HT-29 (cell line): ENCODE data around the gene POU2F1. TPM values are rescaled to one million over a fixed set of nuclear protein-coding genes. Genes with fewer than 3 reads are reported as not detected.

Experiments used
- DNase-seq: peaks from one replicate; pipeline ENCODE4 v3.0.0-alpha.2; 2015; ENCODE audit warnings: low spot score
- total RNA-seq: library from RNA; depleted of rRNA; stranded (reverse); fragments of >200 nt; shearing (Covaris generic); gene quantifications from 2 replicates; pipeline ENCODE4 v1.2.3, GENCODE V29; 2014; rRNA removed

POU2F1 gene
- total RNA-seq, 1 experiment from 2014 or later = 9.0 TPM

GRCh38 chr1:167465018-167465417 lies 244.3 kb downstream of the POU2F1 start:
- no peak for DNase-seq

- DNase-seq = no peak
Measured at GRCh38 chr1:167465743-167466142, 245.1 kb downstream of the POU2F1 start.

GRCh38 chr1:167467126-167467710 lies 246.5 kb downstream of the POU2F1 start:
- DNase-seq = no peak

DNA sequence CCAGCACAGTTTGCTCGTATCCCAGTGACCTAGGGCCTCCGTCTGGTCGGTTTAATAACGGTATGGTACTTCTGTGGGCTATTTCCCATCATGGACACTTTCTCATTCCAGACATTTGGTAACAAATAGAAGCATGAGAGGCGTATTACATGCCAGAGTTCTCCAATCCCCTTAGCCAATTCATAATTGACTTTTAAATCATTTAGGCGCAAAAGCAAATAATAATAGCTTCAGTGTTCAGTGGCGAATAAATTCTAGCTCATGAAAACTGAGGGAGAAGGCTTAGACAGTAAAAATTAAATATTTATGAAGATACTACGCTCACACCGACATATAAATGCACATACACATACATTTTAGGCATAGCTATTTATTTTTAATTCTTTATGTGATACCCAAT lies 247.1 kb downstream of the POU2F1 start:
- DNase-seq = no peak

DNA sequence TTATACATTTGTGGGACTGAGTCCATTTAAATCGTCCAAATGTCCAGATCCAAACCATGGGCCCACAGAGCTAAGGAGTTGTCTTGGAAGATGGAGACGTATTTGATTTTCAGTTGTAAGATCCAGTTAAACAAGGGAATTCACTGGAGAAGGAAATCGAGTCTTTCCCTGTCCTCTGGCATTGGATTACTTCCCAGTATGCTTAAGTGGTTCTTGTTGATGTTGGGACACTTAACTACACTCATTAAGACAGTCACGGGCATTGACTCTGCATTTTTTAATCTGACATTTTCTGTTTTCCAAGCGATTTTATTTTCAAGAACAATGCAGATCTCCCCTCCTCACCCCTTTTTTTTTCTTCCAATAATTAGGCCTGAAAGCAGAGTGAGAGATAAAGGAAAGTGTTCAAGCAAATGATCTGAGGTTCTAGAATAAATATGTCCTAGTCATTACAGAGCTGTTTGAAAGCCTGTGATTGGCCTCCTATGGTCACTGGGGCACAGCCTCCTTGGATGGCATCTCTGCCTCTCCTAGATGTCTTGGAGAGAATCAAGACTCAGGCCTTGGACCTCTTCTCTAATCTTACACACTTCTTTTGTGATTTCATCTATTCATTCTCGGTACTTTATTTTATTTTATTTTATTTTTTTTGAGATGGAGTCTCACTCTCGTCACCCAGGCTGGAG lies 248.7 kb downstream of the POU2F1 start:
- DNase-seq = no peak

GRCh38 chr1:167471568-167471967 lies 250.9 kb downstream of the POU2F1 start:
- no peak for DNase-seq

DNA sequence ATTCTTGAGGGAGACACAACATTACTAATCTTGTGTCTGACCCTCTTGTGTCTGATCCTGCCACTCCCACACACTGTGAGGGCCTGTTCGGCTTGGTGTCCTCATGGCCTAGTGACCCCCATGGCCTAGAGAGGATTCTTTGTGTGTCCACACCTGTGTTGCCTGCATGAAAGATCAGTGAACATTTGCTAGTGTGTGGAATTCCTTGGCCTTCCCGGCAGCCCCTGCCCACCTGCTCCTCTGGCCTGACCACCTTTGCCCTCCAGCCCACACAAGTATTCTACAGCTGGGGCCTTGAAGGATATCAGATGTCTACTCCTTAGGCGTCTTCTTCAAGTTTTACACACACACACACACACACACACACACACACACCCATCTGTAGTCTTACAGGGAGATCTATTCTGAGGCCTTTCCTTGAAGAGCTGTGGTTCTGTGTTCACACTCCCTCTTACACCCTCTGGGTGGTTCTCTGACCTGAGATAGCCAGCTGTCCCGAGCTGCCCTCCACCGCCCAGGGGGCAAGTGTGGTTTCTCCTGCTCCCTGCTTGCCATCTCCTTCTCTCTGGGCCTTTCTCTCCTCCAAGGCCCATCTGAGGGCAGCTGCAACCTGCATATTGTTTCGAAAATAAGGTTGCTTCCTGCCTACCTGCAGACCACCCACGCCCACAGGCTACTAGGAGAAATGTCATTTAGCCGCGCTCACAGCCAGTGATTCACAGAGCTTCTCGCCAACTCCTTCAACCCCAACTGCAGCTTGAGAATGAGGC lies 252.3 kb downstream of the POU2F1 start:
- DNase-seq = no peak

DNA sequence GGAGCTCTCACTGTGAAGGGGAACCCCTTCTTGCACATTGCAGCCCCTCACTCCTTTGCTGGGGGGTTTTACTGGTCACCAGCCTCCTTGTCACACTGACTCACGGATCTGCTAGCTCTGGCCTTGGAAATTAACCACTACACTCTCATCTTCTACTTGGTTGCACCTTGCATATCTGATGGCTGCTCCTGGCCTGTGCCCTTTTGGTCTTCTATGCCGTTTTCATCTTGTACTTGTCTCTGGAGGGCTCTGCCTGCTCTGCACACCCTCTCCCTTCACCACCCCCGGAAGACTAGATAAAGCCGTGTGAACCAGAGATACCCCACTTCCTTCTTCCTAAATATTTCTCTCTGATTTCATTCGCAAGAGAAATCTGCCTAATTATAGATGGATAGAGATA lies 253.1 kb downstream of the POU2F1 start:
- no peak for DNase-seq

DNA sequence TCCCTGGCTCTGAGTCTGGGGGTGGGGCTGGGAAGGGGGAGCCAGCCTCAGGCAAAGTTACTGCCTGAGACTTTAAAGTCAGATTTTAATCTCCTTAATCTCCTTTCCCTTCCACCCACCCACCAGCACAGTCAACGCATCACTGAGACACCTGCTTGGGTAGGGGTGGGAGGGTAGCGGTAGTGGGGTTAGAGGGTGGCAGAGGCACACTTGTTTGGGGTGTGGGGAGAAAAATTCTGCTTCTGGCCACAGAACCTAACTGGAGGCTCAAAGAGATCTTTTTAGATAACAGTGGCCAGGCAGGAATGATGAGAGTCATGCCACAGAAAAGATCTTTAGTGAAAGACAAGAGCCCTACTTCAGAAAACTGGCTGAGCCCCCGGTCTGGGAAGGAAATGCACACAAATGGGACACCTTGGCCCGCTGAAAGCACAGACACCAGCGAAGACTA lies 253.5 kb downstream of the POU2F1 start:
- no peak for DNase-seq

DNA sequence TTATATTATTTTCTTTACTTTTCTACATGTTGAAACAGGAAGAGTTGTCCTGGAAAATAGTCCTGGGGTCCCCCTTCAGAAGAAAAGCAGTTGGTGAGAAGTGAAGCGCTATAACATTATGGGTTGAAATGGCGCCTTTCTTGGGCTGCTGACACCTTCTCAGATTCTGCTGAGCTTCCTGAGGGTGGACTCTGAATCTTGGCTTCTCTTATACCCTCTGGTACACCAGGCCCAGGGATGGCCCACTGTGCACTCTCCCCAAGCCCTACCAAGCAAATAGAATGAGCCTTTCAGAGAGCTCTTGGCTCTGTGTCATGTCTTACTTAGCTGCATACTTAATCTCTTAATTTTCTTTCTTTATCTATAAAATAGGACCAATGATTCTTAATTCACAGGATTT lies 255.4 kb downstream of the POU2F1 start:
- no peak for DNase-seq

Other genes starting within 250 kb of the POU2F1 start
- 0.05 and 0.48 TPM in 2 replicates for gene ILDR2, start 245.3 kb upstream of the POU2F1 start, total RNA-seq
- not detected in 2 replicates for gene MAEL, start 231.6 kb upstream of the POU2F1 start, total RNA-seq
- gene GPA33, start 130.5 kb upstream of the POU2F1 start, total RNA-seq = 2.9 and 3.1 TPM in 2 replicates
- gene STYXL2, start 126.8 kb upstream of the POU2F1 start, total RNA-seq = not detected in 2 replicates